ENCODE data around the gene SLC5A4. TPM values are rescaled to one million over a fixed set of nuclear protein-coding genes. Genes with fewer than 3 reads are reported as not detected.

SLC5A4 gene
- total and polyA plus RNA-seq, 4 donors = 0.03 to 0.75 (median 0.19) TPM

DNA sequence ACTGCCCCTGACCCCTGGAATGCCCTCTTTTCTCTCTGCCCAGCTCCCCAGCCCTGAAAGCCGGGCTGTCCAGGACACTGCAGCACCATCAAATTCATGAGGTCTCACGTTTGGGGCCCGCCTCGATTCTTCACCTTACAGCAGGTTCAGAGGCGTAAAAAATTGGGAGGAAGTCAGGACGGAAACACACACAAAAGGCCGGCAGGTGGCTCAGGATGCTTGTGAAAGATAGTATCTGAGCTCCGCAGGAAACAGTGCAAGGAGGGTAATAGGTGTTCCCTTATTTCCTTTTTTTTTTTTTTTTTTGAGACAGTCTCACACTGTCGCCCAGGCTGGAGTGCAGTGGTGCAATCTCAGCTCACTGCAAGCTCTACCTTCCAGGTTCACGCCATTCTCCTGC, 54.4 kb downstream of the SLC5A4 start:
- peaks cover 0 to 4% (median 0%) of the 10 kb centered on the region in 4 donors for H3K27me3 ChIP-seq (ENCODE audit: control insufficient read depth in 4 of 4, insufficient read depth in 4 of 4, low read length in 3 of 4)
- DNase-seq (ENCODE audit: low spot score) = no peak
- no peak overlapping the region for H3K9ac ChIP-seq (ENCODE audit: low read depth in 1 of 2, low read length in 2 of 2)
- no peaks in the 10 kb centered on the region for H3K36me3 ChIP-seq (ENCODE audit: control insufficient read depth in 4 of 4, insufficient read depth in 3 of 4, low read depth in 1 of 4, low read length in 3 of 4)
- no peak overlapping the region for H3K4me3 ChIP-seq (ENCODE audit: low read depth in 1 of 3, low read length in 3 of 3)
- no peak overlapping the region for H3K27ac ChIP-seq (ENCODE audit: low read depth in 1 of 2, low read length in 2 of 2)
- no peaks in the 10 kb centered on the region for H3K9me3 ChIP-seq (ENCODE audit: control insufficient read depth in 4 of 4, low read length in 3 of 4)
- H3K4me1 ChIP-seq (ENCODE audit: control insufficient read depth in 4 of 4, insufficient read depth in 4 of 4, low read length in 3 of 4) = peaks cover 3 to 18% (median 8%) of the 10 kb centered on the region in 4 donors
- TF ChIP-seq GABPA (IDR thresholded peaks at IDR 0.05 in 1 of 2, conservative IDR thresholded peaks at IDR 0.05 in 1 of 2) = no peak
- no peak for TF ChIP-seq NR2F2 (IDR thresholded peaks at IDR 0.05)
- TF ChIP-seq FOXA2 (IDR thresholded peaks at IDR 0.05) = no peak
- TF ChIP-seq, protein P1, sequence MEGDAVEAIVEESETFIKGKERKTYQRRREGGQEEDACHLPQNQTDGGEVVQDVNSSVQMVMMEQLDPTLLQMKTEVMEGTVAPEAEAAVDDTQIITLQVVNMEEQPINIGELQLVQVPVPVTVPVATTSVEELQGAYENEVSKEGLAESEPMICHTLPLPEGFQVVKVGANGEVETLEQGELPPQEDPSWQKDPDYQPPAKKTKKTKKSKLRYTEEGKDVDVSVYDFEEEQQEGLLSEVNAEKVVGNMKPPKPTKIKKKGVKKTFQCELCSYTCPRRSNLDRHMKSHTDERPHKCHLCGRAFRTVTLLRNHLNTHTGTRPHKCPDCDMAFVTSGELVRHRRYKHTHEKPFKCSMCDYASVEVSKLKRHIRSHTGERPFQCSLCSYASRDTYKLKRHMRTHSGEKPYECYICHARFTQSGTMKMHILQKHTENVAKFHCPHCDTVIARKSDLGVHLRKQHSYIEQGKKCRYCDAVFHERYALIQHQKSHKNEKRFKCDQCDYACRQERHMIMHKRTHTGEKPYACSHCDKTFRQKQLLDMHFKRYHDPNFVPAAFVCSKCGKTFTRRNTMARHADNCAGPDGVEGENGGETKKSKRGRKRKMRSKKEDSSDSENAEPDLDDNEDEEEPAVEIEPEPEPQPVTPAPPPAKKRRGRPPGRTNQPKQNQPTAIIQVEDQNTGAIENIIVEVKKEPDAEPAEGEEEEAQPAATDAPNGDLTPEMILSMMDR (IDR thresholded peaks at IDR 0.05; ENCODE audit: low read depth, low read length, missing input control) = no peak
- 77% methylated on average over 10 of the region's 10 CpGs for WGBS

DNA sequence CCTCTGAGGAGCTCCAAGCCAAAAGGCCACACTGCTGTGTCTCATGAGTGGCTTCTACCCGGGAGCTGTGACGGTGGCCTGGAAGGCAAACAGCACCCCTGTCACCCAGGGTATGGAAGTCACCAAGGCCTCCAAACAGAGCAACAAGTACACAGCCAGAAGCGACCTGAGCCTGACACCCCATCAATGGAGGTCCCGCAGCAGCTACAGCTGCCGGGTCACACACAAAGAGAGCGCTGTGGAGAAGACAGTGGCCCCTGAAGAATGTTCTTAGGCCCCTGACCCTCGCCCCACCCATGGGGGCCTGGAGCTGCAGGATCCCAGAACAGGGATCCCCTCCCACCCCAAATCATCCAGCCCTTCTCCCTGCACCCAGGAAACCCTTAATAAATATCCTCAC, 55.2 kb downstream of the SLC5A4 start:
- H3K27me3 ChIP-seq (ENCODE audit: control insufficient read depth in 4 of 4, insufficient read depth in 4 of 4, low read length in 3 of 4) = peaks cover 0 to 4% (median 0%) of the 10 kb centered on the region in 4 donors
- H3K9ac ChIP-seq (ENCODE audit: low read depth in 1 of 2, low read length in 2 of 2) = no peak overlapping the region
- no peak for DNase-seq (ENCODE audit: low spot score)
- no peaks in the 10 kb centered on the region for H3K36me3 ChIP-seq (ENCODE audit: control insufficient read depth in 4 of 4, insufficient read depth in 3 of 4, low read depth in 1 of 4, low read length in 3 of 4)
- no peak overlapping the region for H3K4me3 ChIP-seq (ENCODE audit: low read depth in 1 of 3, low read length in 3 of 3)
- peaks cover 3 to 18% (median 8%) of the 10 kb centered on the region in 4 donors for H3K4me1 ChIP-seq (ENCODE audit: control insufficient read depth in 4 of 4, insufficient read depth in 4 of 4, low read length in 3 of 4)
- TF ChIP-seq EGR1 (IDR thresholded peaks at IDR 0.05; ENCODE audit: low read depth in 2 of 2) = no peak
- TF ChIP-seq FOXA2 (IDR thresholded peaks at IDR 0.05) = no peak
- no peak for TF ChIP-seq JUND (IDR thresholded peaks at IDR 0.05)
- TF ChIP-seq, protein P1 (IDR thresholded peaks at IDR 0.05; ENCODE audit: low read depth, low read length, missing input control) = no peak
- no peak for TF ChIP-seq FOXA1 (IDR thresholded peaks at IDR 0.05)
- TF ChIP-seq, protein P2, sequence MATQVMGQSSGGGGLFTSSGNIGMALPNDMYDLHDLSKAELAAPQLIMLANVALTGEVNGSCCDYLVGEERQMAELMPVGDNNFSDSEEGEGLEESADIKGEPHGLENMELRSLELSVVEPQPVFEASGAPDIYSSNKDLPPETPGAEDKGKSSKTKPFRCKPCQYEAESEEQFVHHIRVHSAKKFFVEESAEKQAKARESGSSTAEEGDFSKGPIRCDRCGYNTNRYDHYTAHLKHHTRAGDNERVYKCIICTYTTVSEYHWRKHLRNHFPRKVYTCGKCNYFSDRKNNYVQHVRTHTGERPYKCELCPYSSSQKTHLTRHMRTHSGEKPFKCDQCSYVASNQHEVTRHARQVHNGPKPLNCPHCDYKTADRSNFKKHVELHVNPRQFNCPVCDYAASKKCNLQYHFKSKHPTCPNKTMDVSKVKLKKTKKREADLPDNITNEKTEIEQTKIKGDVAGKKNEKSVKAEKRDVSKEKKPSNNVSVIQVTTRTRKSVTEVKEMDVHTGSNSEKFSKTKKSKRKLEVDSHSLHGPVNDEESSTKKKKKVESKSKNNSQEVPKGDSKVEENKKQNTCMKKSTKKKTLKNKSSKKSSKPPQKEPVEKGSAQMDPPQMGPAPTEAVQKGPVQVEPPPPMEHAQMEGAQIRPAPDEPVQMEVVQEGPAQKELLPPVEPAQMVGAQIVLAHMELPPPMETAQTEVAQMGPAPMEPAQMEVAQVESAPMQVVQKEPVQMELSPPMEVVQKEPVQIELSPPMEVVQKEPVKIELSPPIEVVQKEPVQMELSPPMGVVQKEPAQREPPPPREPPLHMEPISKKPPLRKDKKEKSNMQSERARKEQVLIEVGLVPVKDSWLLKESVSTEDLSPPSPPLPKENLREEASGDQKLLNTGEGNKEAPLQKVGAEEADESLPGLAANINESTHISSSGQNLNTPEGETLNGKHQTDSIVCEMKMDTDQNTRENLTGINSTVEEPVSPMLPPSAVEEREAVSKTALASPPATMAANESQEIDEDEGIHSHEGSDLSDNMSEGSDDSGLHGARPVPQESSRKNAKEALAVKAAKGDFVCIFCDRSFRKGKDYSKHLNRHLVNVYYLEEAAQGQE (IDR thresholded peaks at IDR 0.05) = no peak
- TF ChIP-seq, protein P3, sequence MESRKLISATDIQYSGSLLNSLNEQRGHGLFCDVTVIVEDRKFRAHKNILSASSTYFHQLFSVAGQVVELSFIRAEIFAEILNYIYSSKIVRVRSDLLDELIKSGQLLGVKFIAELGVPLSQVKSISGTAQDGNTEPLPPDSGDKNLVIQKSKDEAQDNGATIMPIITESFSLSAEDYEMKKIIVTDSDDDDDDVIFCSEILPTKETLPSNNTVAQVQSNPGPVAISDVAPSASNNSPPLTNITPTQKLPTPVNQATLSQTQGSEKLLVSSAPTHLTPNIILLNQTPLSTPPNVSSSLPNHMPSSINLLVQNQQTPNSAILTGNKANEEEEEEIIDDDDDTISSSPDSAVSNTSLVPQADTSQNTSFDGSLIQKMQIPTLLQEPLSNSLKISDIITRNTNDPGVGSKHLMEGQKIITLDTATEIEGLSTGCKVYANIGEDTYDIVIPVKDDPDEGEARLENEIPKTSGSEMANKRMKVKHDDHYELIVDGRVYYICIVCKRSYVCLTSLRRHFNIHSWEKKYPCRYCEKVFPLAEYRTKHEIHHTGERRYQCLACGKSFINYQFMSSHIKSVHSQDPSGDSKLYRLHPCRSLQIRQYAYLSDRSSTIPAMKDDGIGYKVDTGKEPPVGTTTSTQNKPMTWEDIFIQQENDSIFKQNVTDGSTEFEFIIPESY (IDR thresholded peaks at IDR 0.05) = no peak
- no peak for TF ChIP-seq SP1 (IDR thresholded peaks at IDR 0.05)
- no peak for TF ChIP-seq GABPA (IDR thresholded peaks at IDR 0.05 in 1 of 2, conservative IDR thresholded peaks at IDR 0.05 in 1 of 2)
- TF ChIP-seq NR2F2 (IDR thresholded peaks at IDR 0.05) = no peak
- no peak for TF ChIP-seq YY1 (IDR thresholded peaks at IDR 0.05)
- TF ChIP-seq HNF4A (conservative IDR thresholded peaks at IDR 0.05) = no peak
- no peak for TF ChIP-seq HNF4G (IDR thresholded peaks at IDR 0.05)
- no peak for TF ChIP-seq TAF1 (conservative IDR thresholded peaks at IDR 0.05)
- TF ChIP-seq RXRA (IDR thresholded peaks at IDR 0.05) = no peak
- TF ChIP-seq, protein P4, sequence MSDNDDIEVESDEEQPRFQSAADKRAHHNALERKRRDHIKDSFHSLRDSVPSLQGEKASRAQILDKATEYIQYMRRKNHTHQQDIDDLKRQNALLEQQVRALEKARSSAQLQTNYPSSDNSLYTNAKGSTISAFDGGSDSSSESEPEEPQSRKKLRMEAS (IDR thresholded peaks at IDR 0.05) = no peak
- TF ChIP-seq, protein P5, sequence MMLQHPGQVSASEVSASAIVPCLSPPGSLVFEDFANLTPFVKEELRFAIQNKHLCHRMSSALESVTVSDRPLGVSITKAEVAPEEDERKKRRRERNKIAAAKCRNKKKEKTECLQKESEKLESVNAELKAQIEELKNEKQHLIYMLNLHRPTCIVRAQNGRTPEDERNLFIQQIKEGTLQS (IDR thresholded peaks at IDR 0.05) = no peak
- H3K9me3 ChIP-seq (ENCODE audit: control insufficient read depth in 4 of 4, low read length in 3 of 4) = no peaks in the 10 kb centered on the region
- WGBS = 89% methylated on average over 7 of the region's 7 CpGs
- no peak overlapping the region for H3K27ac ChIP-seq (ENCODE audit: low read depth in 1 of 2, low read length in 2 of 2)

Data from liver (tissue), 9 donors.